B cell (primary cell): ENCODE measurements around the gene SLC30A9. TPM values are rescaled to one million over a fixed set of nuclear protein-coding genes. Genes with fewer than 3 reads are reported as not detected.

Source experiments
- ATAC-seq: fragments of 200-7000 bp; cut with Tn5 transposase; one replicate; pipeline ENCODE4 v1.10.0; 2021; ENCODE audit warnings: low read depth, mild to moderate bottlenecking, moderate number of reproducible peaks, moderate library complexity
- CTCF ChIA-PET: fragments of 350-600 bp; sonication (Branson Sonifier 250); formaldehyde crosslinking; loops from one replicate; lab custom pipeline; 2021; ENCODE audit warnings: antibody characterized with exemption, inconsistent platforms; lab: Charles Lee
- POLR2A ChIA-PET: fragments of 350-600 bp; sonication (Branson Sonifier 250); formaldehyde crosslinking; loops from one replicate; lab custom pipeline; 2021; ENCODE audit warnings: antibody characterized with exemption; lab: Charles Lee
- DNase-seq: peaks from one replicate; pipeline ENCODE4 v3.0.0; 2013
- H2AFZ ChIP-seq: 2 replicates; pipeline ENCODE4 v1.6.1; 2012; ENCODE audit warnings: mild to moderate bottlenecking, low read depth, low read length; ENCODE audit not compliant: insufficient read depth, poor library complexity, severe bottlenecking
- H3K27ac ChIP-seq, 2 donors: 1 replicate in 1 of 2; 2 replicates in 1 of 2; pipeline ENCODE4 v1.5.1; 2012 to 2013; ENCODE audit warnings: low read length in 2 of 2, mild to moderate bottlenecking in 2 of 2, moderate library complexity in 1 of 2
- H3K27me3 ChIP-seq, 4 experiments: fragments of 200-600 bp in 1 of 4; sonication (generic) in 1 of 4; replicated peaks in 1 of 4; 1 replicate in 2 of 4; 2 replicates in 2 of 4; pipeline versions ENCODE4 v1.6.1 to v1.7.0; 2013 to 2016; ENCODE audit warnings: low read length in 3 of 4, mild to moderate bottlenecking in 2 of 4, mixed read lengths in 1 of 4, moderate library complexity in 1 of 4; ENCODE audit not compliant: insufficient read depth in 4 of 4, control insufficient read depth in 3 of 4; ENCODE audit errors: control extremely low read depth in 1 of 4
- H3K36me3 ChIP-seq, 2 experiments: replicated peaks in 1 of 2; 1 replicate in 1 of 2; 2 replicates in 1 of 2; pipeline versions ENCODE4 v1.6.1 to v1.7.1; 2013; ENCODE audit warnings: low read length in 1 of 2; ENCODE audit not compliant: insufficient read depth in 2 of 2, control insufficient read depth in 1 of 2; ENCODE audit errors: control extremely low read depth in 1 of 2, extremely low read depth in 1 of 2
- H3K4me1 ChIP-seq, 2 donors: fragments of 200-600 bp in 1 of 2; sonication (generic) in 1 of 2; 1 replicate in 1 of 2; 2 replicates in 1 of 2; pipeline versions ENCODE4 v1.5.1 to v1.6.1; 2013 to 2017; ENCODE audit warnings: low read length in 2 of 2; ENCODE audit not compliant: control insufficient read depth in 2 of 2, insufficient read depth in 2 of 2
- H3K4me2 ChIP-seq: replicated peaks from 2 replicates; pipeline ENCODE3; 2012; ENCODE audit warnings: mild to moderate bottlenecking, low read depth, low read length; ENCODE audit not compliant: poor library complexity, severe bottlenecking
- H3K4me3 ChIP-seq, 5 experiments: fragments of 200-600 bp in 1 of 5; sonication (generic) in 1 of 5; 1 replicate in 3 of 5; 2 replicates in 2 of 5; pipeline versions ENCODE4 v1.5.1 to v1.7.0; 2011 to 2016; ENCODE audit warnings: low read length in 4 of 5, mild to moderate bottlenecking in 4 of 5, low read depth in 2 of 5, control low read depth in 1 of 5, moderate library complexity in 1 of 5; ENCODE audit not compliant: insufficient read depth in 1 of 5; ENCODE audit errors: control extremely low read depth in 1 of 5, extremely low read depth in 1 of 5
- H3K79me2 ChIP-seq: fragments of 200-600 bp; sonication (generic); one replicate; pipeline ENCODE4 v1.6.0; 2016; ENCODE audit warnings: low read length; ENCODE audit not compliant: control insufficient read depth, insufficient read depth
- H3K9ac ChIP-seq: fragments of 200-600 bp; sonication (generic); 2 replicates; pipeline ENCODE4 v1.6.1; 2017; ENCODE audit warnings: mild to moderate bottlenecking, low read length, moderate library complexity
- H3K9me3 ChIP-seq, 3 donors: one replicate each; pipeline versions ENCODE4 v1.6.1 to v1.7.1; 2013; ENCODE audit warnings: low read length in 2 of 3; ENCODE audit not compliant: control insufficient read depth in 2 of 3, insufficient read depth in 1 of 3; ENCODE audit errors: control extremely low read depth in 1 of 3
- H4K20me1 ChIP-seq: 2 replicates; pipeline ENCODE4 v1.6.0; 2012; ENCODE audit warnings: mild to moderate bottlenecking, low read length; ENCODE audit not compliant: insufficient read depth, control insufficient read depth, poor library complexity, severe bottlenecking
- H3K27ac Mint-ChIP-seq: one replicate; pipeline ENCODE4 v1.8.0; 2021; ENCODE audit warnings: mixed read lengths
- H3K27me3 Mint-ChIP-seq: one replicate; pipeline ENCODE4 v1.8.0; 2021; ENCODE audit warnings: mixed read lengths
- H3K4me1 Mint-ChIP-seq: one replicate; pipeline ENCODE4 v1.8.0; 2021; ENCODE audit warnings: mixed read lengths
- H3K4me3 Mint-ChIP-seq: one replicate; pipeline ENCODE4 v1.8.0; 2021; ENCODE audit warnings: mixed read lengths
- H3K9me3 Mint-ChIP-seq: one replicate; pipeline ENCODE4 v1.8.0; 2022; ENCODE audit warnings: mixed read lengths; ENCODE audit not compliant: insufficient read depth
- CTCF ChIP-seq: fragments of 200-600 bp; IDR thresholded peaks from one replicate; pipeline ENCODE4 v1.8.0; 2022; ENCODE audit warnings: antibody characterized with exemption, mild to moderate bottlenecking
- EZH2 ChIP-seq: IDR thresholded peaks from 2 replicates; pipeline ENCODE4 v1.6.1; 2012; ENCODE audit warnings: borderline replicate concordance, low read depth, mild to moderate bottlenecking, moderate library complexity, low read length; ENCODE audit not compliant: insufficient read depth, poor library complexity, severe bottlenecking
- WGBS: methylation state at CpG from one replicate; pipeline ENCODE4 v1.1.5; 2013; ENCODE audit warnings: missing lambda C conversion rate; ENCODE audit not compliant: insufficient coverage; 5-methylcytosine and 5-hydroxymethylcytosine counted together
- intact Hi-C: fragments of 100-400 bp; cut with micrococcal nuclease; formaldehyde crosslinking; loops from one replicate; pipeline ENCODE4 v1.10.0; 2022
- polyA plus RNA-seq: library from polyadenylated mRNA; depleted of rRNA; stranded (reverse); fragments of >200 nt; gene quantifications from 2 replicates; pipeline ENCODE4 v1.2.3, GENCODE V29; 2012
- total RNA-seq, 2 donors: library from RNA; stranded (reverse); fragments of 120-200 nt in 1 of 2; gene quantifications; 1 replicate in 1 of 2; 2 replicates in 1 of 2; pipeline versions ENCODE4 v1.2.3 to v1.2.4, GENCODE V29; 2013 to 2022

SLC30A9 gene
- total and polyA plus RNA-seq, 2 donors (not counting 1 experiment from before 2014, with no cell fraction given): 9.9 to 37.0 TPM

- Mint-ChIP-seq H3K4me1 (no peaks in the 10 kb centered on the region), H3K4me3 (no peak overlapping the region), H3K27ac (no peak overlapping the region), H3K27me3 (no peaks in the 10 kb centered on the region), H3K9me3 (no peaks in the 10 kb centered on the region)
- ChIA-PET CTCF (no interaction called here), POLR2A (no interaction called here)
- no peak overlapping the region for H2AFZ ChIP-seq
- H3K36me3 ChIP-seq: peaks cover 14 to 17% of the 10 kb centered on the region in 2 experiments
- no peak overlapping the region for H3K4me2 ChIP-seq
- H4K20me1 ChIP-seq: no peaks in the 10 kb centered on the region
- H3K4me3 ChIP-seq: no peak overlapping the region
- H3K9ac ChIP-seq: no peak overlapping the region
- no peaks in the 10 kb centered on the region for H3K4me1 ChIP-seq
- intact Hi-C loops: no loop called here
- TF ChIP-seq CTCF (no peak), EZH2 (no peak)
- no peaks in the 10 kb centered on the region for H3K79me2 ChIP-seq
- no peaks in the 10 kb centered on the region for H3K9me3 ChIP-seq
- ATAC-seq (no peak), DNase-seq (no peak)
- H3K27me3 ChIP-seq: no peaks in the 10 kb centered on the region
- no CpG with 5 or more reads among the region's 2 CpGs for WGBS
- H3K27ac ChIP-seq: no peak overlapping the region
Measured at GRCh38 chr4:42066402-42066801, 76.1 kb downstream of the SLC30A9 start.

DNA sequence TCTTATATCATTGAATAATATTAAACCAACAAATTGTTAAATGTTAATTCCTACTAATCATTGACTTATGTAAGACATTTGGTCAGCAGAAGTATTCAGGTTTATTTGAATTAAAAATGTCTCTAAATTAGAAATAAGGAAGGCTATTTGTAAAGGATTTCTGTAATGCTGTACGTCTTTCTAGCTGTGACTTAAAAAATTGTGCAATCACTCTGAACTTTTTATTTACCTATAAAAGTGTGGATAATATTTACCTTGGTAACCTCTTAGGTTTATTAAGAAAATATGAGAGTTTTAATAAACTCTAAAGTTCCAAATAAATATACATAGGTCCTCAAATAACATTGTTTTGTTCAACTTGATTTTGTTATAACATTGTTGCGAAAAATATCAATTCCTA lies 76.9 kb downstream of the SLC30A9 start:
- Histone ChIP-seq H3K4me2 (no peak overlapping the region), H3K79me2 (no peaks in the 10 kb centered on the region), H3K9ac (no peak overlapping the region), H3K4me3 (no peak overlapping the region), H3K27ac (no peak overlapping the region), H3K27me3 (no peaks in the 10 kb centered on the region), H3K4me1 (no peaks in the 10 kb centered on the region), H3K36me3 (peaks cover 14 to 17% of the 10 kb centered on the region in 2 experiments), H3K9me3 (no peaks in the 10 kb centered on the region), H4K20me1 (no peaks in the 10 kb centered on the region), H2AFZ (no peak overlapping the region)
- TF ChIP-seq EZH2: no peak
- TF ChIP-seq CTCF: no peak
- no peak overlapping the region for H3K27ac Mint-ChIP-seq
- CTCF ChIA-PET: no interaction called here
- H3K9me3 Mint-ChIP-seq: no peaks in the 10 kb centered on the region
- no CpG with 5 or more reads among the region's 2 CpGs for WGBS
- no peaks in the 10 kb centered on the region for H3K4me1 Mint-ChIP-seq
- intact Hi-C loops: no loop called here
- H3K27me3 Mint-ChIP-seq: no peaks in the 10 kb centered on the region
- POLR2A ChIA-PET: no interaction called here
- DNase-seq: no peak
- ATAC-seq: no peak
- no peak overlapping the region for H3K4me3 Mint-ChIP-seq
